ENCODE results near the gene EIF2B5. TPM values are rescaled to one million over a fixed set of nuclear protein-coding genes. Genes with fewer than 3 reads are reported as not detected.
A peak's percentile ranks its signal among the peaks of the same experiment; 100 is the strongest.

Gene EIF2B5
- total and polyA plus RNA-seq, 2 of the 13 experiments (the other 11 are each of a cell fraction or from before 2014, with no cell fraction given), result 38.4 to 60.2 TPM

GRCh38 chr3:184186184-184186901, 51.2 kb downstream of the EIF2B5 start, which contains the start of gene ABCF3 (continued):
- TF ChIP-seq ZNF407 (CRISPR knock-in tag; IDR thresholded peaks at IDR 0.05; ENCODE audit: not compliant biosample characterization), result peak; percentile 63
- no peak for TF ChIP-seq FOXO1 (CRISPR knock-in tag; IDR thresholded peaks at IDR 0.05)
- 0 out of 2 replicates have a peak, but pooled peaks have one; percentile 1 for TF ChIP-seq CSRNP1 (CRISPR knock-in tag; IDR thresholded peaks at IDR 0.05)
- no peak for TF ChIP-seq TCF12 (IDR thresholded peaks at IDR 0.05)
- TF ChIP-seq TCF12 (CRISPR knock-in tag; IDR thresholded peaks at IDR 0.05), result peak; percentile 56
- 0 out of 2 replicates have a peak, but pooled peaks have one; percentile 37 for TF ChIP-seq DMTF1 (CRISPR knock-in tag; IDR thresholded peaks at IDR 0.05)
- TF ChIP-seq ZNF124 (CRISPR knock-in tag; IDR thresholded peaks at IDR 0.05), result peak; percentile 24; the same call in 1 of the 2 replicates
- no peak for TF ChIP-seq ZNF530 (CRISPR knock-in tag; IDR thresholded peaks at IDR 0.05; ENCODE audit: low read depth)
- 0 out of 2 replicates have a peak, but pooled peaks have one; percentile 94 for TF ChIP-seq SRY (CRISPR knock-in tag; IDR thresholded peaks at IDR 0.05)
- no peak for TF ChIP-seq ETS1 (CRISPR knock-in tag; IDR thresholded peaks at IDR 0.05)
- TF ChIP-seq RBM39 (IDR thresholded peaks at IDR 0.05; ENCODE audit: low read depth, low read length, poor library complexity, severe bottlenecking), result peak; percentile 2
- TF ChIP-seq GRHL1 (CRISPR knock-in tag; conservative IDR thresholded peaks at IDR 0.05), result no peak
